WTC11 (cell line): ENCODE data around the gene MEAK7. TPM values are rescaled to one million over a fixed set of nuclear protein-coding genes. Genes with fewer than 3 reads are reported as not detected.

Experiments used
- ATAC-seq: fragments of 200-7000 bp; cut with Tn5 transposase; 2 replicates; pipeline ENCODE4 v1.10.0; 2021; ENCODE audit warnings: mild to moderate bottlenecking, moderate library complexity
- CTCF ChIA-PET: fragments of 300-600 bp; sonication (Branson Sonifier 250); formaldehyde crosslinking; loops from one replicate; lab custom pipeline; 2021; ENCODE audit warnings: antibody characterized with exemption; lab: Charles Lee
- POLR2A ChIA-PET: fragments of 350-600 bp; sonication (Branson Sonifier 250); formaldehyde crosslinking; loops from one replicate; lab custom pipeline; 2021; ENCODE audit warnings: antibody characterized with exemption; lab: Charles Lee
- DNase-seq: peaks from one replicate; pipeline ENCODE4 v3.0.0; 2021; ENCODE audit warnings: low spot score
- H3K27ac Mint-ChIP-seq: 2 replicates; pipeline ENCODE4 v1.8.0; 2021; ENCODE audit warnings: mixed read lengths
- H3K27me3 Mint-ChIP-seq: 2 replicates; pipeline ENCODE4 v1.8.0; 2021; ENCODE audit warnings: low read depth, mild to moderate bottlenecking, moderate library complexity, mixed read lengths
- H3K36me3 Mint-ChIP-seq: 2 replicates; pipeline ENCODE4 v1.8.0; 2021; ENCODE audit warnings: mixed read lengths
- H3K4me1 Mint-ChIP-seq: 2 replicates; pipeline ENCODE4 v1.8.0; 2022; ENCODE audit warnings: mixed read lengths
- H3K4me3 Mint-ChIP-seq: 2 replicates; pipeline ENCODE4 v1.8.0; 2021; ENCODE audit warnings: mild to moderate bottlenecking, moderate library complexity, mixed read lengths
- H3K9me3 Mint-ChIP-seq: 2 replicates; pipeline ENCODE4 v1.8.0; 2021; ENCODE audit warnings: mixed read lengths
- ATF1 ChIP-seq: sonication (generic); formaldehyde crosslinking; IDR thresholded peaks from 2 replicates; pipeline ENCODE4 v1.8.1; 2023; ENCODE audit warnings: mild to moderate bottlenecking, moderate library complexity, missing genetic modification reagents
- CBFB ChIP-seq: sonication (generic); formaldehyde crosslinking; IDR thresholded peaks from 2 replicates; pipeline ENCODE4 v1.8.1; 2022; ENCODE audit warnings: mild to moderate bottlenecking, low read depth, missing genetic modification reagents
- CREM ChIP-seq: sonication (generic); formaldehyde crosslinking; IDR thresholded peaks from 2 replicates; pipeline ENCODE4 v1.8.1; 2022; ENCODE audit warnings: mild to moderate bottlenecking, missing genetic modification reagents, moderate library complexity
- ESRRA ChIP-seq: sonication (generic); formaldehyde crosslinking; IDR thresholded peaks from 2 replicates; pipeline ENCODE4 v1.8.1; 2022; ENCODE audit warnings: mild to moderate bottlenecking, missing genetic modification reagents, borderline replicate concordance
- KAT7 ChIP-seq: sonication (generic); formaldehyde crosslinking; IDR thresholded peaks from 2 replicates; pipeline ENCODE4 v1.8.1; 2023; ENCODE audit warnings: missing genetic modification reagents, mild to moderate bottlenecking, borderline replicate concordance
- NR3C1 ChIP-seq: sonication (generic); formaldehyde crosslinking; conservative IDR thresholded peaks from 2 replicates; pipeline ENCODE4 v1.8.1; 2023; ENCODE audit warnings: low read depth, mild to moderate bottlenecking, missing genetic modification reagents
- OVOL2 ChIP-seq: fragments of 250-450 bp; sonication (Bioruptor Pico); IDR thresholded peaks from 2 replicates; pipeline ENCODE4 v1.9.0; 2021; ENCODE audit warnings: mild to moderate bottlenecking, borderline replicate concordance
- PRRX2 ChIP-seq: fragments of 250-450 bp; sonication (Bioruptor Pico); IDR thresholded peaks from 2 replicates; pipeline ENCODE4 v1.8.0; 2021; ENCODE audit warnings: mild to moderate bottlenecking
- RORB ChIP-seq: fragments of 250-450 bp; sonication (Bioruptor Pico); IDR thresholded peaks from 2 replicates; pipeline ENCODE4 v1.9.0; 2021; ENCODE audit warnings: mild to moderate bottlenecking
- TCF7 ChIP-seq: sonication (generic); formaldehyde crosslinking; IDR thresholded peaks from 2 replicates; pipeline ENCODE4 v1.8.0; 2022; ENCODE audit warnings: mild to moderate bottlenecking, low read depth, missing genetic modification reagents, moderate library complexity
- ZBTB21 ChIP-seq: sonication (generic); formaldehyde crosslinking; IDR thresholded peaks from 2 replicates; pipeline ENCODE4 v1.8.1; 2023; ENCODE audit warnings: mild to moderate bottlenecking, missing genetic modification reagents, borderline replicate concordance
- ZNF423 ChIP-seq: fragments of 250-450 bp; sonication (Bioruptor Pico); IDR thresholded peaks from 2 replicates; pipeline ENCODE4 v2.1.2; 2022; ENCODE audit warnings: mild to moderate bottlenecking, moderate library complexity
- ZSCAN18 ChIP-seq: fragments of 250-450 bp; sonication (Bioruptor Pico); IDR thresholded peaks from 2 replicates; pipeline ENCODE4 v2.1.2; 2022; ENCODE audit warnings: mild to moderate bottlenecking, moderate library complexity
- total RNA-seq: library from RNA; stranded (reverse); gene quantifications from 3 replicates; pipeline ENCODE4 v1.2.3, GENCODE V29; 2021
- TF ChIP-seq, protein P1 (sequence below): sonication (generic); formaldehyde crosslinking; IDR thresholded peaks from 2 replicates; pipeline ENCODE4 v1.8.1; 2023; ENCODE audit warnings: mild to moderate bottlenecking, missing genetic modification reagents
- TF ChIP-seq, protein P2 (sequence below): sonication (generic); formaldehyde crosslinking; IDR thresholded peaks from 2 replicates; pipeline ENCODE4 v1.8.0; 2023; ENCODE audit warnings: missing genetic modification reagents, mild to moderate bottlenecking, borderline replicate concordance
- TF ChIP-seq, protein P3 (sequence below): sonication (generic); formaldehyde crosslinking; IDR thresholded peaks from 2 replicates; pipeline ENCODE4 v1.8.1; 2023; ENCODE audit warnings: mild to moderate bottlenecking, missing genetic modification reagents

The MEAK7 gene
- total RNA-seq, 1 experiment from 2014 or later, result 14.4 TPM

GRCh38 chr16:84552135-84552534, 47.7 kb upstream of the MEAK7 start (continued):
- no peak for TF ChIP-seq CREM (CRISPR knock-in tag)
- TF ChIP-seq PRRX2 (CRISPR knock-in tag), result no peak
- no peak for TF ChIP-seq OVOL2 (CRISPR knock-in tag)
- TF ChIP-seq ESRRA (CRISPR knock-in tag), result no peak
- no peak for TF ChIP-seq ZBTB21 (CRISPR knock-in tag)

DNA sequence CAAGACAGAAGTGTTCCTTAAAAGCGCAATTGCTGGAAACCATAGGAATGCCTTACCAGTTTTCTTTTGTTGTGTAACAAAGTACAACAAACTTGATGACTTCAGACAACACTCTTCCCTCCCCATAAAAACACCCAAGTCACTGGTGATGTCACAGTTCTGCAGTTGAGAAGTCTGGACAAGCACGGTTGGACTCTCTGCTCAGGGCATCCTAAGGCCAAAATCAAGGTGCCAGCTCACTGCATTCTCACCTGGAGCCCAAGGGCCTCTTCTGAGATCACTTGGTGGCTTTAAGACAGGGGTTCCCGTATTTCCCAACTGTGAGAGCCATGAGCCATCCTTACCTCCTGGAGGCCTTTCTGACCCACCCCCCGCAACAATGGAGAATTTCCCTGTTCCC, 45.6 kb upstream of the MEAK7 start:
- H3K9me3 Mint-ChIP-seq, result no peaks in the 10 kb centered on the region
- POLR2A ChIA-PET, result no interaction called here
- ATAC-seq, result no peak
- DNase-seq, result no peak
- TF ChIP-seq TCF7 (no peak), OVOL2 (CRISPR knock-in tag) (no peak), RORB (CRISPR knock-in tag) (no peak)
- TF ChIP-seq, protein P1, sequence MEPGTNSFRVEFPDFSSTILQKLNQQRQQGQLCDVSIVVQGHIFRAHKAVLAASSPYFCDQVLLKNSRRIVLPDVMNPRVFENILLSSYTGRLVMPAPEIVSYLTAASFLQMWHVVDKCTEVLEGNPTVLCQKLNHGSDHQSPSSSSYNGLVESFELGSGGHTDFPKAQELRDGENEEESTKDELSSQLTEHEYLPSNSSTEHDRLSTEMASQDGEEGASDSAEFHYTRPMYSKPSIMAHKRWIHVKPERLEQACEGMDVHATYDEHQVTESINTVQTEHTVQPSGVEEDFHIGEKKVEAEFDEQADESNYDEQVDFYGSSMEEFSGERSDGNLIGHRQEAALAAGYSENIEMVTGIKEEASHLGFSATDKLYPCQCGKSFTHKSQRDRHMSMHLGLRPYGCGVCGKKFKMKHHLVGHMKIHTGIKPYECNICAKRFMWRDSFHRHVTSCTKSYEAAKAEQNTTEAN (CRISPR knock-in tag), result no peak
- TF ChIP-seq, protein P2, sequence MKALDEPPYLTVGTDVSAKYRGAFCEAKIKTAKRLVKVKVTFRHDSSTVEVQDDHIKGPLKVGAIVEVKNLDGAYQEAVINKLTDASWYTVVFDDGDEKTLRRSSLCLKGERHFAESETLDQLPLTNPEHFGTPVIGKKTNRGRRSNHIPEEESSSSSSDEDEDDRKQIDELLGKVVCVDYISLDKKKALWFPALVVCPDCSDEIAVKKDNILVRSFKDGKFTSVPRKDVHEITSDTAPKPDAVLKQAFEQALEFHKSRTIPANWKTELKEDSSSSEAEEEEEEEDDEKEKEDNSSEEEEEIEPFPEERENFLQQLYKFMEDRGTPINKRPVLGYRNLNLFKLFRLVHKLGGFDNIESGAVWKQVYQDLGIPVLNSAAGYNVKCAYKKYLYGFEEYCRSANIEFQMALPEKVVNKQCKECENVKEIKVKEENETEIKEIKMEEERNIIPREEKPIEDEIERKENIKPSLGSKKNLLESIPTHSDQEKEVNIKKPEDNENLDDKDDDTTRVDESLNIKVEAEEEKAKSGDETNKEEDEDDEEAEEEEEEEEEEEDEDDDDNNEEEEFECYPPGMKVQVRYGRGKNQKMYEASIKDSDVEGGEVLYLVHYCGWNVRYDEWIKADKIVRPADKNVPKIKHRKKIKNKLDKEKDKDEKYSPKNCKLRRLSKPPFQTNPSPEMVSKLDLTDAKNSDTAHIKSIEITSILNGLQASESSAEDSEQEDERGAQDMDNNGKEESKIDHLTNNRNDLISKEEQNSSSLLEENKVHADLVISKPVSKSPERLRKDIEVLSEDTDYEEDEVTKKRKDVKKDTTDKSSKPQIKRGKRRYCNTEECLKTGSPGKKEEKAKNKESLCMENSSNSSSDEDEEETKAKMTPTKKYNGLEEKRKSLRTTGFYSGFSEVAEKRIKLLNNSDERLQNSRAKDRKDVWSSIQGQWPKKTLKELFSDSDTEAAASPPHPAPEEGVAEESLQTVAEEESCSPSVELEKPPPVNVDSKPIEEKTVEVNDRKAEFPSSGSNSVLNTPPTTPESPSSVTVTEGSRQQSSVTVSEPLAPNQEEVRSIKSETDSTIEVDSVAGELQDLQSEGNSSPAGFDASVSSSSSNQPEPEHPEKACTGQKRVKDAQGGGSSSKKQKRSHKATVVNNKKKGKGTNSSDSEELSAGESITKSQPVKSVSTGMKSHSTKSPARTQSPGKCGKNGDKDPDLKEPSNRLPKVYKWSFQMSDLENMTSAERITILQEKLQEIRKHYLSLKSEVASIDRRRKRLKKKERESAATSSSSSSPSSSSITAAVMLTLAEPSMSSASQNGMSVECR (CRISPR knock-in tag), result no peak
- CTCF ChIA-PET, result interaction anchor here (1.1 kb wide), 1 partner anchor 13 kb away, joined by 3 read pairs; no protein-coding TSS in a partner anchor
- H3K27ac Mint-ChIP-seq, result no peak overlapping the region
- H3K4me1 Mint-ChIP-seq, result peaks cover 29% of the 10 kb centered on the region
- H3K4me3 Mint-ChIP-seq, result no peak overlapping the region
- H3K36me3 Mint-ChIP-seq, result no peaks in the 10 kb centered on the region
- no peaks in the 10 kb centered on the region for H3K27me3 Mint-ChIP-seq

- Mint-ChIP-seq H3K4me1 (peaks cover 29% of the 10 kb centered on the region), H3K36me3 (no peaks in the 10 kb centered on the region), H3K27me3 (no peaks in the 10 kb centered on the region), H3K27ac (no peak overlapping the region; the same call in 1 of the 2 replicates), H3K4me3 (no peak overlapping the region)
- ATAC-seq, result no peak
- ChIA-PET POLR2A (interaction anchor here (0.5 kb wide), 1 partner anchor 69 kb away, joined by 4 read pairs; no protein-coding TSS in a partner anchor), CTCF (interaction anchor here (0.8 to 1.1 kb wide), 3 partner anchors 14 to 72 kb away, joined by 3 read pairs; no protein-coding TSS in a partner anchor)
- DNase-seq, result no peak
- no peak for TF ChIP-seq ATF1 (CRISPR knock-in tag)
- TF ChIP-seq ZNF423 (CRISPR knock-in tag), result no peak
- TF ChIP-seq KAT7 (CRISPR knock-in tag), result no peak
- no peak for TF ChIP-seq NR3C1
- TF ChIP-seq ZSCAN18 (CRISPR knock-in tag), result no peak
- TF ChIP-seq, protein P3, sequence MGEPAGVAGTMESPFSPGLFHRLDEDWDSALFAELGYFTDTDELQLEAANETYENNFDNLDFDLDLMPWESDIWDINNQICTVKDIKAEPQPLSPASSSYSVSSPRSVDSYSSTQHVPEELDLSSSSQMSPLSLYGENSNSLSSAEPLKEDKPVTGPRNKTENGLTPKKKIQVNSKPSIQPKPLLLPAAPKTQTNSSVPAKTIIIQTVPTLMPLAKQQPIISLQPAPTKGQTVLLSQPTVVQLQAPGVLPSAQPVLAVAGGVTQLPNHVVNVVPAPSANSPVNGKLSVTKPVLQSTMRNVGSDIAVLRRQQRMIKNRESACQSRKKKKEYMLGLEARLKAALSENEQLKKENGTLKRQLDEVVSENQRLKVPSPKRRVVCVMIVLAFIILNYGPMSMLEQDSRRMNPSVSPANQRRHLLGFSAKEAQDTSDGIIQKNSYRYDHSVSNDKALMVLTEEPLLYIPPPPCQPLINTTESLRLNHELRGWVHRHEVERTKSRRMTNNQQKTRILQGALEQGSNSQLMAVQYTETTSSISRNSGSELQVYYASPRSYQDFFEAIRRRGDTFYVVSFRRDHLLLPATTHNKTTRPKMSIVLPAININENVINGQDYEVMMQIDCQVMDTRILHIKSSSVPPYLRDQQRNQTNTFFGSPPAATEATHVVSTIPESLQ, result no peak
- TF ChIP-seq CBFB, result no peak
- TF ChIP-seq, all 79 proteins: peak for 0
- H3K9me3 Mint-ChIP-seq, result no peaks in the 10 kb centered on the region
Observed at GRCh38 chr16:84548971-84549844, 44.7 kb upstream of the MEAK7 start.
